ENCODE results near the gene MRPS33. TPM values are rescaled to one million over a fixed set of nuclear protein-coding genes. Genes with fewer than 3 reads are reported as not detected.

Gene MRPS33
- total RNA-seq, 1 donor from 2014 or later: 42.0 TPM

GRCh38 chr7:141011443-141011842 lies 3.3 kb downstream of the MRPS33 start:
- Mint-ChIP-seq H3K27me3 (ENCODE audit: unreplicated experiment) (peaks cover 1% of the 10 kb centered on the region), H3K4me1 (ENCODE audit: unreplicated experiment) (peaks cover 15% of the 10 kb centered on the region), H3K27ac (ENCODE audit: unreplicated experiment) (no peak overlapping the region), H3K36me3 (ENCODE audit: unreplicated experiment) (peaks cover 15% of the 10 kb centered on the region), H3K4me3 (ENCODE audit: unreplicated experiment) (no peak overlapping the region), H3K9me3 (ENCODE audit: unreplicated experiment) (peaks cover 4% of the 10 kb centered on the region)
- no peak for TF ChIP-seq CTCF (IDR thresholded peaks at IDR 0.05)
- no peak for DNase-seq (ENCODE audit: extremely low spot score, unreplicated experiment)

GRCh38 chr7:141003172-141004065 lies 11.3 kb downstream of the MRPS33 start:
- Mint-ChIP-seq H3K4me1 (ENCODE audit: unreplicated experiment) (no peaks in the 10 kb centered on the region), H3K27ac (ENCODE audit: unreplicated experiment) (no peak overlapping the region), H3K36me3 (ENCODE audit: unreplicated experiment) (peaks cover 18% of the 10 kb centered on the region), H3K9me3 (ENCODE audit: unreplicated experiment) (no peaks in the 10 kb centered on the region), H3K4me3 (ENCODE audit: unreplicated experiment) (no peak overlapping the region), H3K27me3 (ENCODE audit: unreplicated experiment) (peaks cover 21% of the 10 kb centered on the region)
- no peak for TF ChIP-seq CTCF (IDR thresholded peaks at IDR 0.05)
- no peak for DNase-seq (ENCODE audit: extremely low spot score, unreplicated experiment)

- Mint-ChIP-seq H3K9me3 (ENCODE audit: unreplicated experiment) (no peaks in the 10 kb centered on the region), H3K27me3 (ENCODE audit: unreplicated experiment) (peaks cover 28% of the 10 kb centered on the region), H3K27ac (ENCODE audit: unreplicated experiment) (no peak overlapping the region), H3K4me1 (ENCODE audit: unreplicated experiment) (no peaks in the 10 kb centered on the region), H3K36me3 (ENCODE audit: unreplicated experiment) (peaks cover 9% of the 10 kb centered on the region), H3K4me3 (ENCODE audit: unreplicated experiment) (no peak overlapping the region)
- DNase-seq (ENCODE audit: extremely low spot score, unreplicated experiment): no peak
- TF ChIP-seq CTCF (IDR thresholded peaks at IDR 0.05): no peak
These were observed 13.2 kb downstream of the MRPS33 start for GRCh38 chr7:141001546-141001945.

GRCh38 chr7:141001122-141001521 lies 13.6 kb downstream of the MRPS33 start:
- no peaks in the 10 kb centered on the region for H3K4me1 Mint-ChIP-seq (ENCODE audit: unreplicated experiment)
- DNase-seq (ENCODE audit: extremely low spot score, unreplicated experiment): no peak
- no peak overlapping the region for H3K27ac Mint-ChIP-seq (ENCODE audit: unreplicated experiment)
- H3K4me3 Mint-ChIP-seq (ENCODE audit: unreplicated experiment): no peak overlapping the region
- peaks cover 6% of the 10 kb centered on the region for H3K36me3 Mint-ChIP-seq (ENCODE audit: unreplicated experiment)
- peaks cover 31% of the 10 kb centered on the region for H3K27me3 Mint-ChIP-seq (ENCODE audit: unreplicated experiment)
- TF ChIP-seq CTCF (IDR thresholded peaks at IDR 0.05): no peak
- no peaks in the 10 kb centered on the region for H3K9me3 Mint-ChIP-seq (ENCODE audit: unreplicated experiment)

- H3K4me1 Mint-ChIP-seq (ENCODE audit: unreplicated experiment): no peaks in the 10 kb centered on the region
- H3K36me3 Mint-ChIP-seq (ENCODE audit: unreplicated experiment): no peaks in the 10 kb centered on the region
- TF ChIP-seq CTCF (IDR thresholded peaks at IDR 0.05): no peak
- peaks cover 31% of the 10 kb centered on the region for H3K27me3 Mint-ChIP-seq (ENCODE audit: unreplicated experiment)
- H3K4me3 Mint-ChIP-seq (ENCODE audit: unreplicated experiment): no peak overlapping the region
- no peak for DNase-seq (ENCODE audit: extremely low spot score, unreplicated experiment)
- no peak overlapping the region for H3K27ac Mint-ChIP-seq (ENCODE audit: unreplicated experiment)
- no peaks in the 10 kb centered on the region for H3K9me3 Mint-ChIP-seq (ENCODE audit: unreplicated experiment)
These were observed 16.0 kb downstream of the MRPS33 start for GRCh38 chr7:140998715-140999114.

All from osteocyte (in vitro differentiated cells).